ENCODE data around the gene ACOX3.
"Not testable (repeated sequence)": the region's sequence is repeated elsewhere in the genome, so short reads cannot be mapped to it uniquely, and the experiment has no call there.

DNA sequence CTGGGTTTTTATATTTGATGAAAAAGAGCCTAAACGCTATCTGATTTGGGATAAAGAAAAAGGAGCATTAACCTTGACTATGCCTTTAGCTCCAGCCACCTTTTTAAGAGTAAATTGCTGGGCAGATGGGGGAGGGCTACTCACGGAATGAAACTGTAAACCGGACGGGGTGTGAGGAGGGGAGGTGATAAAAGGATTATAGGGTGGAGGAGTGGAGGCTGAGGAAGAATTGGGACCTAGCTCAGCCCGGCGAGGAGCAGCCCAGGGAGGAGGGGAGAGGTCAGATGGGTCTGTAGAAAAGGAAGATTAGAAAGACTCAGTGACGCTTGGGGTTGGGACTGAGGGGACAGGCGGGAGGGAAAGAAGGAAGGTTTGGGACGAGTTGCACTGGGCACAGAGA, 46.1 kb upstream of the ACOX3 start:
- TF ChIP-seq REST (IDR thresholded peaks at IDR 0.05; ENCODE audit: low read depth, low read length); CTCF (IDR thresholded peaks at IDR 0.05); YY1 (IDR thresholded peaks at IDR 0.05; ENCODE audit: low read depth); POLR2AphosphoS5 (IDR thresholded peaks at IDR 0.05; ENCODE audit: low read depth, low read length); SIN3A (IDR thresholded peaks at IDR 0.05; ENCODE audit: borderline replicate concordance, low read depth, low read length); RAD21 (IDR thresholded peaks at IDR 0.05; ENCODE audit: low read length): not testable (repeated sequence)
- TF ChIP-seq, protein P1, sequence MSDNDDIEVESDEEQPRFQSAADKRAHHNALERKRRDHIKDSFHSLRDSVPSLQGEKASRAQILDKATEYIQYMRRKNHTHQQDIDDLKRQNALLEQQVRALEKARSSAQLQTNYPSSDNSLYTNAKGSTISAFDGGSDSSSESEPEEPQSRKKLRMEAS (IDR thresholded peaks at IDR 0.05; ENCODE audit: low read depth) = not testable (repeated sequence)
